HEK293T (cell line): ENCODE data around the gene PPM1H.

ENCODE experiments used
- ARNT ChIP-seq: fragments of 450-650 bp; IDR thresholded peaks from 2 replicates; pipeline ENCODE4 v1.6.1; 2017; ENCODE audit warnings: mild to moderate bottlenecking
- FOXM1 ChIP-seq: fragments of 450-650 bp; IDR thresholded peaks from 2 replicates; pipeline ENCODE4 v1.6.1; 2017; ENCODE audit warnings: mild to moderate bottlenecking, borderline replicate concordance
- HDGF ChIP-seq: fragments of 450-650 bp; IDR thresholded peaks from 2 replicates; pipeline ENCODE4 v1.6.1; 2017; ENCODE audit warnings: antibody characterized with exemption, borderline replicate concordance
- SP1 ChIP-seq: fragments of 450-650 bp; IDR thresholded peaks from 2 replicates; pipeline ENCODE4 v1.6.1; 2017
- SUZ12 ChIP-seq: fragments of 450-650 bp; IDR thresholded peaks from 2 replicates; pipeline ENCODE4 v1.6.1; 2016; ENCODE audit warnings: mild to moderate bottlenecking

GRCh38 chr12:62686938-62687337 is 248.0 kb downstream of the PPM1H start:
- TF ChIP-seq SP1 (no peak), HDGF (no peak), SUZ12 (no peak), ARNT (no peak), FOXM1 (no peak)
